Glomerular visceral epithelial cell (primary cell): ENCODE data around the gene TIGIT.

ENCODE experiments used
- DNase-seq: peaks from one replicate; pipeline ENCODE4 v3.0.0-alpha.2; 2016; ENCODE audit errors: extremely low spot score

The TIGIT gene

DNA sequence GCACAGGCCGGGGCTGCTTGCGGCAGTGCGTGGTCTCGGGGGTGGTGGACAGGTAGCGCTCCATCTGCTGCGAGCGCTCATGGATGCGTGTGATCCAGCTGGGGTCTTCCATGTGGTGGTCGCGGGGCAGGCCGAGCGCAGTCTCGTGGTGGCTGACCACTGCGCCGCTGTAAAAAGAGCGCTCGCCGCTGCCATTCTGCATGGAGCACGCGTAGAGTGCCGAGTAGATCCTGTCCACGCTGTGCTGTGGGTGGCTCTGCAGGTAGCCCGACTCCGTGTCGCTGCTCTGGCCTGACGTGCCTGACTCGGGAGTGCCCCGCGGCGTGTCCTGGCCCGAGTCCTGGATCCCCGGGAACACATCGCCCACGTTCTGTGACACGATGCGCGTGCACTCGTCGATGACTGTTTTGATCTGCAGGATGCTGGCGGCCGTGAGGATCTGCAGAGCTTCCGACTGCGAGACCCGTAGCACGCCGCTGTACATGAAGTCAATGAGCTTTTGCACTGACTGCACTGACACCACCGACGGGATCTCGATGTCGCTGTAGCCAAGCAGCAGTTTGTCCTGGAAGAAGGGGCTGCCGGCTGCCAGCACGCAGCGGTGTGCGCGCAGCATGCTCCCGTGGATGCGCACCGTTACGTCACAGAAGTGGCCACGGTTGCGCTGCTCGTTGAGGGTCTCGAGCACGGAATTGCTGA is 57.4 kb downstream of the TIGIT start:
- DNase-seq, result no peak

DNA sequence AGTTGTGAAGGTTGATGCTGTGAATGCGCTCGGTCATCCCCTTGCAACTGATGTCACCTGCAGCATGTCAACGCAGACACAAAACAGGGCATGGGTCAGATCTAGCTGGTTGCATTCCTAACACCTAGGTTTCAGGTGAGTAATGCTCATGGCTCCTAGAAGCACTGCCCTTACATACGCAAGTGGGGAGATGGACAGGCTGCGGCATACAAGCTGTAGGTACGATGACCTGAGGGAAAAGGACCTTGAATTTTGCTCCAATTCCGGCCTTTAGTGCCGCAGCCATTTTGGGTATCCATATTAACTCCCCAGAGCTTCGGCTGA is 58.0 kb downstream of the TIGIT start:
- DNase-seq, result no peak

DNA sequence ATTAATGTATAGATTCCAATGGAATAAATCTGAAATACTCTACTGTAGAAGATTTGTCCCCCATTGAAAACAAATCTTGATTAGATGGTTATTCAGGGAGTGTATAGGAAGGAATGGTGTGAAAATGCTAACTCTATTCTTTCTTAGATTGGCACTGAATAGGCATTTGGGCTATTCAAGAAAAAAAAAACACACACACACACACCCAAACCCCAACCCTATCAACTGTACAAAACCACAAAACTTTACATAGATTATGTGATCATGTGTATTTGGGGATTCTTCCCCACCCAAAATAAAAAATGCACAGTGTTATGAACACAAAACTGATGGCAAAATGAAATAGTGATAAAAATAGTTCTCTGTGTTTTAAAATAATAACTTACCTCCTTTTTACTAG is 61.8 kb downstream of the TIGIT start:
- no peak for DNase-seq

DNA sequence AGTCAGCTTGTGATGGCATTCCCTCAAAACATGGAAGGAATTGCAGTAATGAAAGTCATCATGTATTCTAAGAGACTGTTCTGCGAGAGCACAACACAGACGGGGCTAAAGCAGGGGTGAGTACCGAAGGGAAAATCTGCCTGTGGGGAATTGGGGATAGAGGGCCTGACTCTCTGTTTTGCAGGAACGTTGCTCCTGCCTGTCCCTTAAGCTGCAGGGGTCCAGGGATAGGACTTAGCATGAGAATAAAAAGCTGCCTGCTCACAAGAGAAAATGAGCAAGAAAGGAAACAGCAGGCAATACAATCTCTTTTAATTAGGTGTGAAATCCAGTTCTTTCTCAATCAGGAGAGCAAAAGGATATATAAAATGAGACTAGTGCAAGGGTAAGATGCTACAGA is 62.2 kb downstream of the TIGIT start:
- no peak for DNase-seq

DNA sequence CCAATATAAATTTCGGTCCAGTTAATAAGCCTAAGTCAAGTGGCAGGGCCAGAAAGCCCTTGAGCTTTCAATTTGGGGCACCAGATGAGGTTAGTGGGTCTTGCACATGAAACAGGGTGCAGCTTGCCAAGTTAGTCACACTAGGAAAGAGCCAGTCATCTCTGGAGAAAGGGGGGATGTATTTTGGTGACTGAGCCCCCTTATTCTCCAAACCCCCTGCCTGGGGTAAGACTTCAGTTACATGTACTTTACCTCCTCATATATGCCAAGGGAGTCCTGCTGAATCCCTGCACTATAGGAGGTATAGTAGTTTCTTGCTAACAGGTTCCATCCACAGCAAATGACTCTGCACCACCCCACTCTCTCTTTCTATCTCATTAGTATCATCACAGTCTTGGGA is 62.7 kb downstream of the TIGIT start:
- DNase-seq, result no peak
